WTC11 (cell line): ENCODE data around the gene OGDHL. TPM values are rescaled to one million over a fixed set of nuclear protein-coding genes. Genes with fewer than 3 reads are reported as not detected.

Experiments used
- ARID4B ChIP-seq: sonication (generic); formaldehyde crosslinking; IDR thresholded peaks from 2 replicates; pipeline ENCODE4 v1.8.0; 2023; ENCODE audit warnings: missing genetic modification reagents, mild to moderate bottlenecking, borderline replicate concordance
- ATF6 ChIP-seq: sonication (generic); formaldehyde crosslinking; IDR thresholded peaks from 2 replicates; pipeline ENCODE4 v1.8.1; 2023; ENCODE audit warnings: mild to moderate bottlenecking, missing genetic modification reagents
- CREM ChIP-seq: sonication (generic); formaldehyde crosslinking; IDR thresholded peaks from 2 replicates; pipeline ENCODE4 v1.8.1; 2022; ENCODE audit warnings: mild to moderate bottlenecking, missing genetic modification reagents, moderate library complexity
- E2F4 ChIP-seq: sonication (generic); formaldehyde crosslinking; IDR thresholded peaks from 2 replicates; pipeline ENCODE4 v1.8.1; 2022; ENCODE audit warnings: low read depth, mild to moderate bottlenecking, moderate library complexity, missing genetic modification reagents, borderline replicate concordance
- ERG ChIP-seq: fragments of 250-450 bp; sonication (Bioruptor Pico); IDR thresholded peaks from 2 replicates; pipeline ENCODE4 v1.8.0; 2021; ENCODE audit warnings: mild to moderate bottlenecking
- FOXP4 ChIP-seq: sonication (generic); formaldehyde crosslinking; IDR thresholded peaks from 2 replicates; pipeline ENCODE4 v1.8.0; 2022; ENCODE audit warnings: mild to moderate bottlenecking, missing genetic modification reagents
- MAX ChIP-seq: sonication (generic); formaldehyde crosslinking; IDR thresholded peaks from 2 replicates; pipeline ENCODE4 v1.8.0; 2022; ENCODE audit warnings: mild to moderate bottlenecking, missing genetic modification reagents
- SMAD3 ChIP-seq: sonication (generic); formaldehyde crosslinking; IDR thresholded peaks from 2 replicates; pipeline ENCODE4 v1.8.0; 2022; ENCODE audit warnings: missing genetic modification reagents, mild to moderate bottlenecking, borderline replicate concordance
- SP1 ChIP-seq: sonication (generic); formaldehyde crosslinking; conservative IDR thresholded peaks from 2 replicates; pipeline ENCODE4 v1.8.1; 2022; ENCODE audit warnings: missing genetic modification reagents
- USF1 ChIP-seq: sonication (generic); formaldehyde crosslinking; IDR thresholded peaks from 2 replicates; pipeline ENCODE4 v1.8.0; 2022; ENCODE audit warnings: mild to moderate bottlenecking, missing genetic modification reagents
- ZNF232 ChIP-seq: sonication (generic); formaldehyde crosslinking; IDR thresholded peaks from 2 replicates; pipeline ENCODE4 v1.8.0; 2022; ENCODE audit warnings: mild to moderate bottlenecking, missing genetic modification reagents
- ZSCAN18 ChIP-seq: fragments of 250-450 bp; sonication (Bioruptor Pico); IDR thresholded peaks from 2 replicates; pipeline ENCODE4 v2.1.2; 2022; ENCODE audit warnings: mild to moderate bottlenecking, moderate library complexity
- total RNA-seq: library from RNA; stranded (reverse); gene quantifications from 3 replicates; pipeline ENCODE4 v1.2.3, GENCODE V29; 2021

The OGDHL gene
- total RNA-seq, 1 experiment from 2014 or later, result 35.1 TPM

- TF ChIP-seq E2F4 (CRISPR knock-in tag) (peak; percentile 83), SMAD3 (CRISPR knock-in tag) (peak; percentile 95; the same call in 1 of the 2 replicates), USF1 (CRISPR knock-in tag) (peak; percentile 96), ATF6 (no peak), CREM (peak; percentile 80; the same call in 1 of the 2 replicates), SP1 (peak; percentile 92), ARID4B (CRISPR knock-in tag) (peak; percentile 98), ZNF232 (CRISPR knock-in tag) (peak; percentile 99), FOXP4 (CRISPR knock-in tag) (peak; percentile 99), MAX (CRISPR knock-in tag) (peak; percentile 58), ZSCAN18 (CRISPR knock-in tag) (no peak), ERG (CRISPR knock-in tag) (no peak)
Observed at GRCh38 chr10:49761789-49762565, at the start of gene OGDHL (continued).
